NK-92 (cell line): ENCODE results near the gene GID4.

ENCODE experiments used
- DNase-seq: peaks from one replicate; lab custom pipeline; 2025; ENCODE audit not compliant: unreplicated experiment; lab: John Stamatoyannopoulos, UW

GID4 gene

GRCh38 chr17:18016426-18016825 is 22.8 kb upstream of the GID4 start:
- no peak for DNase-seq

GRCh38 chr17:18017958-18018357 is 21.2 kb upstream of the GID4 start:
- no peak for DNase-seq

GRCh38 chr17:18018411-18018921 is 20.7 kb upstream of the GID4 start:
- no peak for DNase-seq

DNA sequence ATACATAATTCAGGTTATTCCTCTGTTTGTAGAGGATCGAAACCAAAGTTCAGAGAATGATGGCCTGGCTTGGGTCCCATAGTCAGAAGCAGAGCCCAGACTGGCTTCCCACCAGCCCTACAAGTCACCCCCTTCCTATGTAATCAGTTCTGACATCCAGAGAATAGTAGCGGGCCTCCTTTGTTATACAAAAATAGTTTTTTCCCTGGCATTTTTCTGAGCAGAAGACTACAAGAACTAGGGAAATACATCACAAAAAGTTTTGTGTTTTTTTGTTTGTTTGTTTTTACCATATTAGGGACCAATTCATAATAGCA is 19.4 kb upstream of the GID4 start:
- DNase-seq: no peak

DNA sequence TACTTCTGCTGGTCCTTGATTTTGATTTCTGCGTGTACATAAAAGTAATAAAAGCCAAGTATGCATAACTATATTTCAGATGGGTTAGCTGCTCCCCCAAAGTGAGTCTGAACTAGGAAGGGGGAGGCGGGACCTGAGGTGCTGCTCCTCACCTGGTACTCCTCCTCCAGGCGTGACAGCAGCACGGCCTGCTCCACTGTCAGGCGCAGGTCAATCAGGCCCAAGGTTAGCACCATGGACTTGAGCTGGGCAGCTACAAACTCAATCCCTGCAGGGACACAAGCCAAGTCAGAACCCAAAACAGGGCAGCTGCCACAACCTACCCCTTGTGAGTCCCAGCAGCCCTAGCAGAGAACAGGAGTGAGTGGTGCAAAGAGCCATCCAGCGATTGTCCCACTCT is 18.2 kb upstream of the GID4 start:
- no peak for DNase-seq

GRCh38 chr17:18021372-18021771 is 17.8 kb upstream of the GID4 start:
- no peak for DNase-seq

DNA sequence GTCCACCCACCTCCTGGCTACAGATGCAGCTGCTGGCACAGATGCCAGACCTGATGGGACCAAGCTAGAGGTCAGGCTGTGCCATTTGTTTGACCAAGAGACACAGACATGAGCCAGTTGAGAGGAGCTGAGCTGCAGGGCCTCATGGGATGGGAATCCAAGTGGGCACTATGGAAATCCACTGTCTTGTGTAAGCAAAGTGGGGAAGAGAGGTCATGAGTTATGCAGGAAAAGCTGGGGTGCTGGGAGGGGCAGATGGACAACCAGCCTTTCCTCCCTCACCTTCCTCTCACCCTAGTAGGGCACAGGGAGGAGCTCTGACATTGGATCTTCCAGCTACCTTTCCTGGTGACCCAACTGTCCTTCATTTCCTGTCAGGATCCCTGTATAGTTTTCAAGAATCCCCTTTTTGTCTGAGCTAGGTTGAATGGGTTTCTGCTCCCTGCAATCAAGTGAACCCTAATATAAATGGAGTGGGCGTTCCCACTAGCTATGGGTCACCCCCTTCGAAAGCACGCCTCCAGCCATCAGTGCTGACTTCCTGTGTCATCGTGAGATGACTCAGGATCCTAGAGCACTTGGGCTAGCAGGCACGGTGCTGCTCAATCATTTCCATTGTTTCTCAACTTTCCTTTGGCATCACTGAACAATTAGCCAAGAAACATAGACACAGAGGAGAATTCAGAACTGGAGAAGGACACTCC is 13.8 kb upstream of the GID4 start:
- no peak for DNase-seq

DNA sequence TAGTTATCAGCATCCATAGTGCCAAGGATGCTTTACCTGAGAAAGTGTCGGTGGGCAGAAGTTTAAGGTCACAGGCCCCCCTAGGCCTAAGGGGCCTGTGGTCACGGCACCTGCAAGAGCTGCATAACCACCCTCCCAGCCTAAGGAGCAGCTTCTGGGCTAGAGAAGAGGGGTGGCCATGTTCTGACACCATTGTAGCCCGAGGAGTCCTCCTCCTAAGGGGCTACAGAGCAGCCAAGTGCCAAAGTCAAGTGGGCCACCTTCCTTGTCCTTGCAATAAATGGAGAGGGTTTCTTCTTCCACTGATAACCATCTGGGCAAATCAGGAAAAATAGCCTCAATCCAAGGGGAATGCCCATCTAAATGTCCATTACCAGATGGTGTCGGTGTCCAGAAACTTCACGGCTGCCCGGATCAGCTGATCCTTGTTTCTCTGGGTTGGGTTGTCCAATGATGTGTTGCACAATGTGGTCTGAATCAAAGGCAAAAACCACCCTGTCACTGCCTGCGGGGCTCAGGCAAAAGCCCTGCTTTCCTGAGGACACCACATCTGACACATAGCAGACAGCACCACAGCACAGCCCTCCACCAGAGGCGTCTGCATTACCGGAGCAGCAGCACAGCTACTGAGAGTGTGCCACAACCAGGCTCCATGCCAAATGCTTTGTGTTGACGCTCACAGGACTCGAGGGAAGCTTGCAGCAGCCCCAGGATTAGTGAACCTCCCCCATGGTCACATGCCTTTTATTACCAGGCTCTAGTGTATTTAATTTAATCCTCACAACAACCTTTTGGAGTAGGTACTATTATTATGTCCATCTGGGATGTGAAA is 13.0 kb upstream of the GID4 start:
- no peak for DNase-seq

DNA sequence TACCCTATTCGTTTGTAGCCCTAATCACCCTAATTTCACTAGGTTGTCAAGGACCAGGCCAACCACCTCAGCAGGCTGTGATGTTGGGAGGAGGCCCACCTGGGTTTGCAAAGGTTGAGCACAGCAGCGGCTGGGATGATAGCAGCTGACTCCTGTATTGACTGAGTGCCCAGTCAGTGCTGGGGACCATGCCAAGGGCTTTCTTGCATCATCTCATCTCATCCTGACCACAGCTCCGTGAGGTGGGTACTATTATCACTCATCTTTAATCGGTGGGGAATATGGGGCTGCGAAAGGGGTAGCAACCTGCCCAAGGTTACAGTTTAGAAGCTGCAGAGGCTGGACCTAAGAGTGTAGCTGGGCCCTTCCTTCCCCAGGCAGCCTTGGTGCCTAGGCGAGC is 11.9 kb upstream of the GID4 start:
- no peak for DNase-seq

GRCh38 chr17:18028114-18028951 is 10.9 kb upstream of the GID4 start:
- DNase-seq: no peak

DNA sequence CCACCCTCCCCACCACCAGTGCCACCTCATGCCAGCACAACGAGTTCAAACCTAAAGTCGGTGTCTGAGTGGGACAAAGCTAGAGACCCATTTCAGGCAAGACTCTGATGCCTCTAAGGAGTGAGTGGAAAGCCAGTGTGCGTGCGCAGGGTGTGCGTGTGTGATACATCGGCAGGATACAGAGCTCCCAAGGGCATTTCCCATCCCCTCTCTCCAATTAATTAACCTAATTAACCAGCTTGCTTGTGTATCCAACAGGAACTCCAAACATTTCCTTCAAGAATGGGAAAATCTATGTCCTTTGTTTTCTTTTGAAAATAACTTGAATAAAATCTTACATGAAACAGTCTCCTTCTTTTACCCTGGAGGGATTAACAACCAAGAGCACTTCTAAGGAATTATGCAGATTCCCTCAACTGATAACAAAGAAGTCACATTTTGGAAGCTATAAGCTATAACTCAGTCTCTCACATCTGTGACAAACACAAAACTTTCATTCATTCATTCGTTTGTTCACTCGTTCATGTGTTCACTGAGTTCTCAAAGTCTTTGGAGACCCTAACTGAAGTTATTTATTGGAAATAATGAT is 10.2 kb upstream of the GID4 start:
- no peak for DNase-seq

DNA sequence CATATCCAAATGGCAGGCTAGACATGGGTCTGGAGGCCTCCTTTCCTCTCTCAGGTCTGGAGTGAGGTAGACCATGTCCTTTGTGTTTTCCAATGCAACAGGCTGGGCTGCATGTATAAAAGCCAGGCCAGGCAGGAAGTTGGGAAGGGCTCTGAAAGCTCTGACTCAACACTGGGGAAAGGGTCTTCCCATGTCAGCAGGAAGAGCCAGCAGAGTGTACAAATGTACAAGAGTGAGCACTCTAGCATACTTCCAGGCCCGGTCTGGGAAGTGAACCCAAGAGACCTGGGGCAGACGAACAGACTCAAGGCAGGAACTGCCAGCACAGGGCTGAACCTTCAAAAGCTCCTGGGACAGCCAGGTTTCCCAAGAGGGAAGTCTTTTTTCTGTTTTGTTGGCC is 7.3 kb upstream of the GID4 start:
- no peak for DNase-seq

- no peak for DNase-seq
Measured at GRCh38 chr17:18033442-18034099, 5.6 kb upstream of the GID4 start.

DNA sequence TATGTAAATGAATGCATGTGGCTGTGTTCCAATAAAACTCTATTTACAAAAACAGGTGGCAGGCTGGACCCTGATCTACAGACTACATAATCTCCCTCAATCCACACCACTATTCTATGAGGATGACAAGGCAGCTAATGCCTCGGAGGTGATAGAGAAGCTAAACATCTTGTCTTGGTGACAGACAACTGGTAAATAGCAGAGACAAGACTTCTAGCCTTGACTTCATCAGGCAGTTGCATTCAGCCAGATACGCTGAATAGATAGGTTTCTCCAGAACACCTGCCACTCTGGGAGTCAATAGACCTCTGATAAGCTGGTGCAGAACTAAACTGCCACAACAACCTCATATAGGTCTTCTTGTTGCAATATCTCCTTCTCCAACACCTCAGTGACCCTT is 3.5 kb upstream of the GID4 start:
- no peak for DNase-seq

GRCh38 chr17:18037486-18037885 is 1.7 kb upstream of the GID4 start:
- no peak for DNase-seq

DNA sequence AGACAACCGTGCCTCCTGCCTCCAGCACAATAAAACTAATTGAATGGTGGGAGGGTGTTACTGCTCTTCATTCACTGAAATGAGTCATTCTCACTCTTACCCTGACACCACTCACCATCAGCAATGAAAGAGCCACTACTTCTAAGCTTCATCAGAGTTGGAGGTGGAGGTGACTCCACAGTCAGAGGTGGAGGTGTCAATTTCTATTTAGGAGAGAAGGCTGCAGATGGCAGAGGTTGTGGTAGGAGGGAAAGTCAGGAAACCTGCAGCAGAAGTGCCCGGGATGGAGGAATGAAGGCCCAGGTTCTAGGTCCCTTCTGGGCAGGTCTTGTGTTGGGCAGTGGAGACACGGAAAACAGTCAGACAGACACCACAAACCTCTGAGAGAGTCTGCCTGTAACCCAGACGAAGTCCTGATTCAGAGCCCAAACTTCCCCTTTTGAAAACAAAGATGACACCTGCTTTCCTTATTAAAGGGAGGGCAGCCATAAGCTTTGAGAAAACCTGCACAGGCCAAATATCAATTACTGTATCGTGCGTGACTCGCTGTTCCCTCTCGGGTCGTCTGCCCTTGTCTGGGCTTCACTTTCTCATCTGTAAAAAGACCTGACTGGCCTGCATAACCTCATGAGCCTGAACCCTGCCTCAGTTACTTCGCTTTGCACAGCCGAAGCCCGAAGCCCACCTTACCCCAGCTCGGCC is 908 bp upstream of the GID4 start:
- DNase-seq: no peak

DNA sequence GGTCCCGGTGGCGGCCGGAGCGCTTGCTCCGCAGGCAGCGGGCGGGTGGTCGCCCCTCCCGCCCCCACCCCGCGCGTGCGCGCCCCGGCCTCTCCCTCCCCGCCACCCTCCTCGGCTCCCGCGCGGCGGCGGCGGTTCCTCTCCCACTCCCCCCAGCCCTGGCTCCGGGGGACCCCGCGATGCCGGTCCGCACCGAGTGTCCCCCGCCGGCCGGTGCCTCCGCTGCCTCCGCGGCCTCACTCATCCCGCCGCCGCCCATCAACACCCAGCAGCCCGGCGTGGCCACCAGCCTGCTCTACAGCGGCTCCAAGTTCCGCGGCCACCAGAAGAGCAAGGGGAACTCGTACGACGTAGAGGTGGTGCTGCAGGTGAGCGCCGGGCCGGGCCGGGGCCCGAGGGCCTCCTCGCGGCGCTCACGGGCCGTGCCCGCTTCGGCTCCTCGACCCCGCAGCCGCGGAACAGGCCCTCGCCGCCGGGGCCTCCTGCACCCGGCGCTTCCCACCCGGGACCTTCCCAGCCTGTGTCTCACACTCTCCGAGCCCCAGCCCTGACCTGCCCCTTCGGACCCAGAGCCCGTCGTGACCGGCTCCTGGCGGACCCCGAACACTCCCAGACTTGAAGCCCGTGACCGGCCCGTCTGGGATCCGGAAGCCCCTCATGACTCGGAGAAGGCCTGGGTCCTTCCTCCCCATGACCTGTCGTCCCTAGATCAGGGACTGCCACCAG is 490 bp downstream of the GID4 start:
- DNase-seq: no peak

GRCh38 chr17:18040261-18040858 is 1.2 kb downstream of the GID4 start:
- DNase-seq: no peak

DNA sequence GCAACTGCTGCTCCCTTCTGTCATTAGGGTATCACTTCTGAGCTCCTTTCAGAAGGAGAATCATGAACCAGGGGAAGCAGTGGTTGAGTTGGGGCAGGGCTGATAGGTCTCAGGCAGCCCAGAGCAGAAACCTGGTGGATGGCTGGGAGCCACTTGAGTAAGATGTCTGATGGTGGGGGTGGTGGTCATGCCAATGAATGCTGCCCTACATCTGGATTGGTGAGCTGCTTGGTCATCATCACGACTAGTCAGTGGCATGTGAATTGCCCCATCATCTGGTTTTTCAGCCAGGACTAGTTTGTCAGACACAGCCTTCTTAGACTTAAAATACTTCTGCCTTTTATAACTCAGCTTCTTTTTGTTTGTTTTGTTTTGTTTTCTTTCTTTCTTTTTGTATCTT is 2.6 kb downstream of the GID4 start:
- DNase-seq: no peak
